SIG-M5 treated with dmso at 0.1 percent for 504 hours (cell line): ENCODE results near the gene CPN1.
"Not testable (repeated sequence)": the region's sequence is repeated elsewhere in the genome, so short reads cannot be mapped to it uniquely, and the experiment has no call there.

Source experiments
- DNase-seq: peaks from one replicate; lab custom pipeline; 2025; ENCODE audit not compliant: unreplicated experiment; lab: John Stamatoyannopoulos, UW

The CPN1 gene

DNA sequence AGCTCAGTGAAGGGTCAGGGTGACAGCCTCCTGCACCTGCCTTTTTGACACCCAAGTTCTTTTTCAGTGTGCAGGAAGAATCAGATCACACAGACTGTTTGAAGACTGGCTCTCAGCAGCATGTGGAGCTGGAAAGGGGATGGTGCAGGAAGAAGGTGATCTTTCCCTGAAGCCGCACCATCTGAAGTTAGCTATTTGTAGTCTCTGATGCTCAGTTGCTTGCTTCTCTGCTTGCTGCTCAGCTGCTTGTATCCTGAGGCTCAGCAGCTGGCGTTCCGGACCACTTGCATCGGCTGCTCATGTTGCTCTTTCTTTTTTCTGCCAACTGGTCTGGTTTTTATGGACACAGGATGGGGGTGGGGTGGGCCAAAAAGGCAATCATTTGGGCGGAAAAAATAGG lies 56.1 kb downstream of the CPN1 start:
- no peak for DNase-seq

DNA sequence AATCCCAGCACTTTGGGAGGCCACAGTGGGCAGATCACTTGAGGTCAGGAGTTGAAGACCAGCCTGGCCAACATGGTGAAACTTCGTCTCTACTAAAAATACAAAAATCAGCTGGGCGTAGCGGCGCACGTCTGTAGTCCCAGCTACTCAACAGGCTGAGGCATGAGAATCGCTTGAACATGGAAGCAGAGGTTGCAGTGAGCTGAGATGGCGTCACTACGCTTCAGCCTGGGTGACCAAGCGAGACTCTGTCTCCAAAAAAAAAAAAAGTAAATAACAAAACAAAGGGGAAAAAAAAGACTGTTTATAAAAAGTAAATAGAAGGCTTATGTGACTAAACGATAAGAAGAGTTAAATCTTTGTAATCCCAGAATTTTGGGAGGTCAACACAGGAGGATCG lies 56.9 kb downstream of the CPN1 start:
- DNase-seq: no peak

DNA sequence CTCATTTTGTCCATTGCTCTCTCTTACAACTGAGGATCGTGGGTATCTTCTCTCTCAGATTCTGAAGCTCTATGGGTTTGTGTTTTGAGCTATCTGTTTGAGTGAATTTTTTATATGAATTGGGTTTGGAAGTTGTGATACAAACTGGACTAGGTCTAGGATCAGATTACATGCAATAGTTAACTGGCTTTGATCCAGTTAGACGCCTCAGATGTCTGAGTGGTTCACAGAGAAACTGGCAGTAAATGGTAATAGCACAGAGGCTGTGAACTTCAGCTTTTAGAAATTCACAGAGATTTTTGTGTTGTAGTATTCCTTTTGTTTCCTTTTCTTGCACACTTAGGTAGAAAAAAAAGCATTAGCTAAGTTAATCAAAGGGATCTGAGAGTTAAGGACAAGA lies 59.3 kb downstream of the CPN1 start:
- no peak for DNase-seq

DNA sequence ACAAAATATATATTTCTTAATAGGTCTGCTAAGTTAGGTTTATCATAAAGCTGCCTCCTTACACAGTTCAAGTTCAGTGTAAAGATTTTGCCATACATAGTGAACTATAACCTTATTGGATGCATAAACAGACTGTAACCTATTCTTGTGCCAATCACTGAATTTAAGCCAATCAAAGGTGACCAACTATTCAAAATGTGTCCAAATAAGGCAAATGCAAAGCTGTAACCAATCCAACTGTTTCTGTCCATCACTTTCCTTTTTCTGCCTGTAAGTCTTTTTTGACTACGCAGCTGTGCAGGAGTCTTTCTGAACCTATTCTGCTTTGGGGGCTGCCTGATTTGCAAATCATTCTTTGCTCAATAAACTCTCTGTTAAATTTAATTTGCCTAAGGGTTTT lies 60.3 kb downstream of the CPN1 start:
- no peak for DNase-seq

DNA sequence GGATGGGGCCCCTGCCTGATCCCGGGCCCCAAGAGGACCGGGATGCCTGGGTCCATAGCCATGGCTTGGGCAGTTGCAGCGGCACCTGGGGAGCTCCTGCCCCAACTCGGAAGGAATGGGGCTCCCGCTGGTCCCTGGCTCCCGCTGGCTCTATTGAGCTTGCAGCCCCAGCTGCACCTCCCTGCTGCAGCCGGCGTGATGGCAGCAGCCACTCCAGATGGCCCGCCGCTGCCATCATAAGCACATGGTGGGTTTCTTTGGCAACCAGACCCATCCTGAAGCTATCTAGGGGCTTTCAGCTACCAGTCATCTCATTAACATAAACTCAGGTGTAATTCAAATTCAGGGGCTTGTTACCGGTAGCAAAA lies 60.8 kb downstream of the CPN1 start:
- DNase-seq: no peak

DNA sequence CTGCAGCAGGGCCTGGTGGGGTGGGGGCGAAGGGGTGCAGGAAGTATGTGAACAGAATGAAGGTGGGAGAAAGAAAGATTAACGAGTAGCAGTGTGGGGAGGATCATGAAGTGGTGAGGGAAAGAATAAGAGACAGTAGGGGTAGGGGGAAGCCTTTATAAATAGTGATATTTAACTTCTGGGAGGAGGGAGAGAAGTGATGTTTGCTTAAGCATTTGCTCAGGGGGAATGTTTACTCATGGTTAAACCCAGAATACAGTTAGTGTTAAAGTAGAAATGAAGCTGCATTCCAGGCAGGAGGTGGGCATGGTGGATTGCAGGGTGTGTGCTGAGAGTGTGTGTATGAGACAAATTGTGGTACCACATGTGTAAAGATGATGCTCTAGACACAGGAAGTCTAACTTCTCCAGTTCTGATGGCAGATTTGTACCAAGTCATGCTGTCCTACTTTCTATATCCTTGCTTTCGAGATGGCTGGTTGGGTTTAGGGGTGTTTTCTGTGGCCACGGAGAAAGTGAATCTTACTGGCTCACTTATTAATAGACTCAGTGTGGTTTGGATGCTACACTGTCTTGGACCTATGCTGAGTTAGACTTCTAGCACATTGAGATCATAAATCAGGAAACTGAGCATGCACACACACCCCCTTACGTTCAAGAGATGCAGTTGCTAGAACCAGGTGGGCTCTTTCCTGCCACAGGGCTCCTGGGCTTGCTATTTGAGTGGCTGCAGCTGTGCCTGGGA lies 61.4 kb downstream of the CPN1 start:
- no peak for DNase-seq

DNA sequence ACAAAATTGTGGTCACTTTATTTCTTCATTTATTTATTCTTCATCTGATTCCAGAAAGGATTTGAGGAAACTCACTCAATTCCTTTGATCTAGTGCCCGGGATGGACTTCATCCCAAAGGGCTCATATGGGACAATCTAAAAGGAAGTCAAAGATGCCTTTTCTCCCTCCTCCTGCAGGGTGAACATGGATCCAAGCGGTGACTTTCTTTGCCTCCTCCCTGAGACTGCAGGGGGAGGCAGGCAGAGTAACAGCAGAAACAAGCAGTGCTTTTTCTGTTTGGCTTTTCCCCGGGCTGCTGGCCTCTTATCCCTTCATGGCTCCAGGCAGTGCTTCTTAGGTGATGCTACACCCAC lies 61.9 kb downstream of the CPN1 start:
- no peak for DNase-seq

DNA sequence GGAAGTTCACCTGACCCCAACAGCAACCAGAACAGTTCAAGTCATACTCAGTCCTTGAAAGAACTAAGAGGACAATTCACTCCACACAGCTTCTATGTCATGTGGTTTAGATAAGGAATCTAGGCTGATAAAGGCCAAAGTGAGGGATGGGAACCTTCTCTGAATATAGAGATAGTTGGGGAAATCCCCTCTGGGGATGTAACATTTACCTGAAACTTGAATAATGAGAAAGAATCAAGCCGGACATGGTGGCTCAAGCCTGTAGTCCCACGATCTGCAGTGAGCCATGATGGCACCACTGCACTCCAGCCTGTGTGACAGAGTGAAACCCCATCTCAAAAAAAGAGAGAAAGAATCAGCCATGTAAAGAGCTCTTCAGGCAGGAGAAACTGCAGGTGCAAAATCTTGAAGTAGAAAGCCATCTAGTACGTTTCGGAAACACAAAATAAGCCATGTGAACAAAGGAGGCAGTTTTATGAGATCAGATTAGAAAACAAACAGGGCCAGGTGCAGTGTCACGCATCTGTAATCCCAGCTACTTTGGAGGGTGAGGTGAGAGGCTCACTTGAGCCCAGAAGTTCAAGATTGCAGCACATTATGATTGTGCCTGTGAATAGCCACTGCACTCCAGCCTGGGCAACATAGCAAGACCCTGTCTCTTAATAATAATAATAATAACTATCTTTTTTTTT lies 67.5 kb downstream of the CPN1 start:
- DNase-seq: no peak

DNA sequence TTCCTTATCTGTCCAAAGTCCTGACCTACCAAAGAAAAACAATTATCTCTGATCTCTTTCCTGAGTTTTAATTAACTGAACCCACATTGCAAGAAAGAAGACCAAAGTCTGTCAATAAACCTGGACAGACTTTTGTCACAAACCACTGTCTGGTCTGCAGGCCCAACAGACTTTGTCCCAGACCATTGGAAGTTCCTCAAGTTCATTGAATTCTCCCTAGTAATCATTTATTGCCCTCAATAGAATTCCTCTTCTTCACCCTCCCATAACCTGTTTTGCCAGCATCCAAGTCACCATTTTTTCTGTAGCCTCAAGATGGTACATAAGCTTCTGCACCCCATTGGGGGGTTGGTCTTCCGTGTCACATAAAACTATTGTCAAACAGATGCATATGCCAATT lies 68.0 kb downstream of the CPN1 start:
- no peak for DNase-seq

DNA sequence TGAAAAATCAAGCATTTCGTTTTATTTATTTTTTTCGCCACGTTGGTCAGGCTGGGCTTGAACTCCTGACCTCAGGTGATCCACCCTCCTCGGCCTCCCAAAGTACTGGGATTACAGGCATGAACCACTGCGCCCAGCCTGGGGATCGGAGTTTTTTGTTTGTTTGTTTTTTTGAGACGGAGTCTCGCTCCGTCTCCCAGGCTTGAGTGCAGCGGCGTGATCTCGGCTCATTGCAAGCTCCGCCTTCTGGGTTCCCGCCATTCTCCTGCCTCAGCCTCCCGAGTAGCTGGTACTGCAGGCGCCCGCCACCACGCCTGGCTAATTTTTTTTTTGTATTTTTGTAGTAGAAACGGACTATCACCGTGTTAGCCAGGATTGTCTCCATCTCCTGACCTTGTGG lies 69.8 kb downstream of the CPN1 start:
- not testable (repeated sequence) for DNase-seq

DNA sequence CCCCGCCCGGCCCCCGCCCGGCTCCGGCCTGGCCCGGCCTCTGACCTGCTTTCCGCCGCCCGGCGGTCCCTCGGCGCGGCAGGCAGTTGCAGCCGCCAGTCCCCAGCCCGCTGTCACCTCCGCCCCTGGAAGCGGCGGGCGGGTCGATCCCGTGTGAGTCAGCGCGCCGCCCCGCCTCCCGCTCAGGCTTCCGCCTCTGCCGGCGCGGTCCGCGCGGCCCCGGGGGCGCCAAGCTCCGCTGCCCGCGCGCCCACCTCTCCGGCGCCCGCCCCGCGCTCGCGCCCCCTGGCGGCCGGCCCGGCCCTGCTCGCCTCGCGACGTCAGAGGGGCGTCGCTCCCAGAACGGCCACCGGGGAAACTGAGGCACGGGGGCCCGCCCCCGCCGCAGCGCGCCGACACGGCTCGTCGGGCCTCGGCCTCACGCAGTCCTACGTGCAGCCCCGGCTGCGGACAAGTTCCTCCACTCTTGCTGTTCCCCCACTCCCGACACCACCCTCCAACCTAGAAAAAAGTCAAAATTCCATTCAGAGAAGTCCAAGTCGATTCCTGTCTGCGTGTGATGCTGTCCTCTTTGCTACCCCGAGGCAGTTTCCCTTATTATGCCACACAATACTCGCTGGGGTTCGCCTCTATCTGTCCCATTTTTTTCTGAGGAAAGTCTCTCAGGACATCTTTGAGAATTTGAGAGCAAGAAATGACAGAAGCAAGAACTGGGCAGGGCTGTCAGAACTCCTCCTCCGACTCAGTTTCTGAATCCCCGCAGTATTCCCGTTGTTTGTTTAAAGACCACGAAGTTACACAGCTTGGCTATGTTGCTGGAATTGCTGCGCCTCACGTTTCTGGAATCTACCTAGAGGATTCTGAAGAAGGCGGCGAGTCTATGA lies 71.6 kb downstream of the CPN1 start, which contains the start of gene DNMBP:
Gene DNMBP, minus strand, starts transcription at position 155 of the 884 bp plus-strand sequence. CDS start 37,823 bp downstream, outside the sequence.
- DNase-seq: peak; percentile 70

DNA sequence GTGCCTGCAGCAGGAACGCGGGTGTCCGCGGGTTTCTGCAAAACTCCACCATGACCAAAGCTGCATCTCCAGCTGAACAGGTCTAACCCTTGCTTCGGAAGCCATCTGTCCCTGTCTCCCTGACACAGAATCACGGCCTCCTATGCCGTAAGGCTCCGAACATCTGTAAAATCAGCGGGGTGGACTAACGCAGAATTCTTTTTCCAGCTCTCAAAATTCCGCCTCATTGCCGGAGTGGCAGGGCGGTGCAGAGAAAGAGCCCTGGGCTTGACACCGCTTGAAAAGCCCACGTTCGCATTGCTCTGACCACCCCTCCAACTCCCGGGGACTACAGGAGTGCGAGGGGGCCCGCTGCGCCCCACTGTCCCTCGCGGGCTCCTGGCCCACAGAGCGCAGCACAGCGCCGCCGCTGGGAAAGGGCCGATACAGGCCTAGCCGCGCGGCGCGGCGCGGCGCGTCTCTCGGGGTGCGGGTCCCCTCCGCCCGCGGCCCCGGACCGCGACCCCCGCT lies 72.3 kb downstream of the CPN1 start:
- peak; percentile 36 for DNase-seq

DNA sequence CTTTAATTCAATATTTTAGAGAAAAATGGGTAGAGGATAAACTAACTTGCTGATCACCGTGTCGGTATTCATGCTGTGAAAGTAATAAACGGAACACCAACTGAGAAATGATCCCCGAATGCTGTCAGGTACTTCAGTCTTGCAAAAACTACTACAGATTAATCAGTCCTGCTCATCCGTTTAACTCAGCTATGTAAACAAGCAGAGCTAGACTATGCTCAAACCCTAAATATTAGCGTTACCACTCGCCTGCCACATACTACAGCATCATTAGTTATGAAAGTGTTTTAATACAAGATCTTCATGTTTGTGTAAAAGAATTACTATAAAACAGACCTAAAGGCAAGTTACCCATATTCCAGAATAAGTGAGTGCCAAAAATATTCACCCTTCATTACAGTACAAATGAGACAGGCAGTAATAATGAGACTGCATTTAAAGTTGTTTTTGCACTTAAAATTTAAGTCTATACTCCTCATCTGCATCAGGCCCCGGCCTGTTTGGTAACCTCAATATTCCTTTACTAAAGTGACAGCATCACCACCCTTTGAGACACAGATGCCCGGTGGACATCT lies 72.9 kb downstream of the CPN1 start:
- no peak for DNase-seq

DNA sequence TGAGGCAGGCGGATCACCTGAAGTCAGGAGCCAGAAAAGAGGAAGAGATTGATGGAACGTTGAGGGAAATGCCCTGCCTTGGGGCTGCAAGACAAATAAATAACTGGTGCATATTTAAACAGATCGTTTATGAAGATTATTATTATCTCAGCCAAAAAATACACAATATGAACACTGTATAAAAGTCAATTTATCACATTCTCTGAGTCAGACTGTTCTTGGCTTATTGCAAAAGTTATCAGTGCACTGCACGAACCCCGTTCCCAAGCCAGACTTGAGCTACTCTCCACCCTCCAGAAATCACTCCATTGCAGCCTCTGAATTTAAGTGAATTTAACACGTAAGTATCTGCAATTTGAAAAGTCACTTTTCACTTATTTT lies 73.5 kb downstream of the CPN1 start:
- no peak for DNase-seq

DNA sequence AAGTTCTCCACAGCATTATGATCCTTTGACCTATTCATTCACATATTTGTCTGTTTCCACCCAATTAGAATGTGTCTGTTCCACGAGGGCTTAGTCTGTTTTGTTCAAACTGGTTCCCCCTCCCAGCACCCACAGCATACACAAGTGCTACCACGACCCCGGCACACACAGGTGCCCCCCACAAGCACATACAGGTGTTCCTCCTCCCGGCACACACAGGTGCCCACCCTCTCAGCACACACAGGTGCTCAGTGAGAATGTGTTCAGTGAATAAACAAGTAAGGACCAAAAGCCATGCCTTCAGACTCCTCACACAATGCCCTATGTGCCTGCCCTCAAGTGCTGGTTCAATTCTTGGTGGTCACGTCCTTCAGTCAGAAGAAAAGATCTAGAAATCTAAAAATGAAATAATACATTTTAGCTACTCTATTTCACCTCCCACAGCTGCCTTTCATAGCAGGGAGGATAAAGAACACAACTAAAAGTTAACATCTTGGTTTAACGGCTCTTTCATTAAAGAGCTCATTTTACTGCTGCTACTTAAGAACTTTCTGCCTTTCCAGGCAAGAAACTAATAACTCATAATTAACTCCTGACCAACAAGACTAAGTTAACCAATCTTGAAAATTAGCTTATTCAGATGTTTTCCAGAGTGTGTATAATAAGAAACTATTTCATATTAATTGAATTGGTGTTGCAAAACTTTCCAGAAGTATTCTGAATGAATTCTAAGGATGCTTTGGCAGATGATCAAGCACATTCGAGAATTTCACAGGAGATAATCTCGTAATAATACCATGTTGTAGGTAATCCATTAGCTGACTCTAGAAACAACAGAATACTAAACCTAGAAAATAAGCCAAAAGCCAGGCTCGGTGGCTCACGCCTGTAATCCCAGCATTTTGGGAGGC lies 74.2 kb downstream of the CPN1 start:
- no peak for DNase-seq

DNA sequence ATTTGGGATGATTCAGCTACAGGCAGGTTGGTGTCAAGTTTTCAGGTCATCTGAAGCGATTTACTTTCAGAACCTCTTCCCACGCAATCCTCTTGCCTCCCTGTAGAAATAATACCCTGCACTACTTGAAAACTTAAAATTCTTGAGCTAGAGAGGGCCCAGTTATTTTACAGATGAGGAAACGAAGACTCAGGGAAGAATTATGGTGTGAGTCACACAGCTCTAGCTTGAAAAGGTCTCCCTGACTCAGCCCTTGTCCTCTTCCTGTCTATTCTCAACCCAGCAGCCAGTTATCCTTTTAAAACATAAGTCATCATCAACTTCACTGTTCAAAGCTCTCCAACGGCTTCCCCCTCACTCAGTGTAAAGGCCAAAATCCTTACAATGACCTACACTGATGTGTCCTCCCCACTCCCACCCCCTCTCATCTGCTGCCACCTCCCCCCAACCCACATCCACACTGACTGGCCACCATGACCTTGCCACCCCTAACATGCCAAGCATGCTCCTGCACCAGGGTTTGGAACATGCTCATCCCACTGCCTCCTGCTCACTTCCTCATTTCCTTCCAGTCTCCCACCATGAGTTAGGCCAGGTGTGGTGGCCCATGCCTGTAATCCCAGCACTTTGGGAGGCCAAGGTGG lies 75.3 kb downstream of the CPN1 start:
- peak; percentile 75 for DNase-seq

DNA sequence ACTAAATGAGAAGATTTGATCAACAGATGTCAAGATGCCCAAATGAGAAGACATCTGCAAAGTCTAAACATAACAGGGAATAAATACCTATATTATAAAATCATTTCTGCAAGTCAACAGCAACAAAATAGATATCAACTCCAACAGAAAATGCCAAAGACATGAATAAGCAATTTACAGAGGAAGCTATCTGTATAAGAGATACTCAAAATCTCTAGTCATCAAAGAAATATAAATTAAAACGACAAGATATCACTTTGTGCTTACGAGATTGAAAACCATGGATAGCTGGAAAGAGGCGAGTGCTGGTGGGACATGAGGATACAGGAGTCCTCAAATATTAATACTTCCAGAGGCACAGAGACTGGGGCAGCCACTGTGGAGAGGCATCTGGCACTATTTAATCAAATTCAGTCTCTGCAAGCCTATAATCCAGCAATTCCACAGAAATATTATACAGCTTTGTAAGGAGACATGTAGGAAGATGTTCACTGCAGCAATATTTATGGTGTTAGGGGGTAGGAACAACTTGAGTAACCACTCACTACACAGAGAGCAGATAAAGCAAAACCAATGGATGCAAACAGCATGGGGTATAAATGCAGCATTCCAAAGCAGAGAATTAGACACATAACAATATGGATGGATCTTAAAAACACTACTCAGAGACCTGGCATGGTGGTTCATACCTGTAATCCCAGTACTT lies 76.7 kb downstream of the CPN1 start:
- no peak for DNase-seq

DNA sequence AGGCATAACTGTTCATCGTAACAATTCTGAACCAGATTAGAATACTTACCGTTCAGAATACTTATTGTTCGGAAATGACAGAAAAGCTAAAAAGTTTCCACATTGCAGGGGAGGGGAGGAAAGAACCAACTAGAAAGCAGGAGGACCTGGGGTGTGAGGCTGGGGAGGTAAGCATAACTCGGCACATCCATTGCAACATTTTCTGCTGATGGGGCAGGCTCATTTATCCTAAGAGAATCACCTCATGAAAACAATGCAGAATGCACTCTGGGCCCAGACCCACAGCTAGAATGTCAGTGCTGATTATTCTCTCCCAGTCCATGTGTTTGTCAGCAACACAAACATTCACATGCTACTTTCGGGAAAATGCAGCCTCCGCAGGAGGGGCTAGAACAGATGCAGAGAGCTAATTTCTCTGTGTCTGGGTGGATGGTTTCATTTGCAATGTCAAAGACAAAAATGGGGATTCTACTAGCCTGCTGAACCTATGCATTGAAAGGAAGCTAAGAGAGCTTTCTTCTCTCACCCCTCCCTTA lies 81.5 kb downstream of the CPN1 start:
- no peak for DNase-seq
